Liver (tissue), 3 donors: ENCODE results near the gene SLF1.

ENCODE experiments used
- FOXA1 ChIP-seq: IDR thresholded peaks from 2 replicates; pipeline ENCODE4 v1.6.1; 2016; ENCODE audit warnings: antibody characterized with exemption
- NR2F2 ChIP-seq: IDR thresholded peaks from 2 replicates; pipeline ENCODE4 v1.6.1; 2016; ENCODE audit warnings: antibody characterized with exemption
- TF ChIP-seq, protein P1 (sequence below): fragments of 150-350 bp; IDR thresholded peaks from 2 replicates; pipeline ENCODE4 v1.5.1; 2017; ENCODE audit warnings: improper control_type of control experiment, low read depth, low read length; ENCODE audit not compliant: missing input control
- TF ChIP-seq, protein P2 (sequence below): IDR thresholded peaks from 2 replicates; pipeline ENCODE4 v1.6.1; 2016; ENCODE audit warnings: antibody characterized with exemption
- donor health status: healthy.
- donor health status: healthy.

DNA sequence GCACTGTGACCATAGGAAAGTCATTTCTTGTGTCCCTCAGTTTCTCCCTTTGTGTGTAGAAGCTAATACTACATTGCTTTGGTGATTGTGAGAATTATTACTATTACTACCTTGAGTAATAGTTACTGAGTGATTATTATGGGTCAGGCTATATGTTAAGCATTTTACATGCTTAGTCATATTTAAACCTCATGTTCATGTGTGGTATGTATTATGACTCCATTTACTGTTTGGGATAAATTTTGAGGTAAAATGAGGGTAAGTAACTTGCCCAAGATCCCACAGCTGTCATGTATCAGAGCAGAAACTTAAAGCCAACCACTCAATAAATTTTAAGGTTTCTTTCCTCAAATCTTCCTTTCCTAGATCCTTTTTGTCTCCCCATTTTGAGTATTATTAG, 28.3 kb downstream of the SLF1 start:
- TF ChIP-seq, protein P1, sequence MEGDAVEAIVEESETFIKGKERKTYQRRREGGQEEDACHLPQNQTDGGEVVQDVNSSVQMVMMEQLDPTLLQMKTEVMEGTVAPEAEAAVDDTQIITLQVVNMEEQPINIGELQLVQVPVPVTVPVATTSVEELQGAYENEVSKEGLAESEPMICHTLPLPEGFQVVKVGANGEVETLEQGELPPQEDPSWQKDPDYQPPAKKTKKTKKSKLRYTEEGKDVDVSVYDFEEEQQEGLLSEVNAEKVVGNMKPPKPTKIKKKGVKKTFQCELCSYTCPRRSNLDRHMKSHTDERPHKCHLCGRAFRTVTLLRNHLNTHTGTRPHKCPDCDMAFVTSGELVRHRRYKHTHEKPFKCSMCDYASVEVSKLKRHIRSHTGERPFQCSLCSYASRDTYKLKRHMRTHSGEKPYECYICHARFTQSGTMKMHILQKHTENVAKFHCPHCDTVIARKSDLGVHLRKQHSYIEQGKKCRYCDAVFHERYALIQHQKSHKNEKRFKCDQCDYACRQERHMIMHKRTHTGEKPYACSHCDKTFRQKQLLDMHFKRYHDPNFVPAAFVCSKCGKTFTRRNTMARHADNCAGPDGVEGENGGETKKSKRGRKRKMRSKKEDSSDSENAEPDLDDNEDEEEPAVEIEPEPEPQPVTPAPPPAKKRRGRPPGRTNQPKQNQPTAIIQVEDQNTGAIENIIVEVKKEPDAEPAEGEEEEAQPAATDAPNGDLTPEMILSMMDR, result no peak
- TF ChIP-seq, protein P2, sequence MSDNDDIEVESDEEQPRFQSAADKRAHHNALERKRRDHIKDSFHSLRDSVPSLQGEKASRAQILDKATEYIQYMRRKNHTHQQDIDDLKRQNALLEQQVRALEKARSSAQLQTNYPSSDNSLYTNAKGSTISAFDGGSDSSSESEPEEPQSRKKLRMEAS, result no peak
- TF ChIP-seq FOXA1 (no peak), NR2F2 (no peak)
